SK-MEL-5 (cell line): ENCODE results near the gene GAPVD1. TPM values are rescaled to one million over a fixed set of nuclear protein-coding genes. Genes with fewer than 3 reads are reported as not detected.
"Not testable (repeated sequence)": the region's sequence is repeated elsewhere in the genome, so short reads cannot be mapped to it uniquely, and the experiment has no call there.

Experiments
- DNase-seq: peaks from one replicate; pipeline ENCODE4 v3.0.0-alpha.2; 2016; ENCODE audit warnings: low read depth, low spot score
- in situ Hi-C: cut with HindIII; loops from 2 replicates; pipeline ENCODE4 v1.10.0; 2016; ENCODE audit warnings: low sequenced_read_pairs, high pct_unique_total_duplicates, low pct_unique_long_range_greater_than_20kb
- total RNA-seq: library from RNA; depleted of rRNA; stranded (reverse); fragments of >200 nt; shearing (Covaris generic); gene quantifications from 2 replicates; pipeline ENCODE4 v1.2.3, GENCODE V29; 2014

The GAPVD1 gene
- total RNA-seq, 1 experiment from 2014 or later, result 44.0 TPM

GRCh38 chr9:125284855-125285254, 23.2 kb downstream of the GAPVD1 start:
- in situ Hi-C loops, result no loop called here
- DNase-seq, result peak; percentile 93

DNA sequence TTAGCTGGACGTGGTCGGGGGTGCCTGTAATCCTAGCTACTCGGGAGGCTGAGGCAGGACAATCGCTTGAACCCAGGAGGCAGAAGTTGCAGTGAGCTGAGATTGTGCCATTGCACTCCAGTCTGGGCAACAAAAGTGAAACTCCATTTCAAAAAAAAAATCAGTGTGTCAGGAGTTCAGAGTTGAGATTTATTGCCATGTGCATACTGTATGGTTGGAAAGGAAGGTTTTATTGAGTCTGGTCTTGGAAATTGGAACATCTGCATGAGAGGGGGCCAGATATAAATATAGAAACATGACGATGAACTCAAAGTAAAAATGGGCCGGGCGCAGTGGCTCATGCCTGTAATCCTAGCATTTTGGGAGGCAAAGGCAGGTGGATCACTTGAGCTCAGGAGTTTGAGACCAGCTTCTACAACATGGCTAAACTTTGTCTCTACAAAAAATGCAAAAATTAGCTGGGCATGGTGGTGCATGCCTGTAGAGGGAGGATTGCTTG, 25.4 kb downstream of the GAPVD1 start:
- DNase-seq, in situ Hi-C loops: not testable (repeated sequence)

- in situ Hi-C loops, result no loop called here
- no peak for DNase-seq
Observed at GRCh38 chr9:125293134-125293533, 31.5 kb downstream of the GAPVD1 start.

DNA sequence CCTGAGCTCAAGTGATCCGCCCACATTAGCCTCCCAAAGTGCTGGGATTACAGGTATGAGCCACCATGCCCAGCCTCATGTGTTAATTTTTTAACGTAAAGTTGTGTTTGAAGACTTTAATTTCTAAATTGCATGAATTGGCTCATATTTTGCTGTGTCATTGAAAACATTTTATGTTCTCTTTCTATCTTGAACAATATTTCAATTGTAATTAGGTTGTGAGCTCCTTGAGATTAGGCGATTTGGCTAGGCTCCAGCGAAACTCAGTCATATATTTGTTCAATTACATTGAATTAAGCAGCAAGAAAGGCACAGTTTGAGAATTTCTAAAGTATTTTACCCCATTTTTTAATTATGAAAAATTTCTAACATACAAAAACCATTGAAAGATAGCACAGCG, 34.0 kb downstream of the GAPVD1 start:
- DNase-seq, result no peak
- in situ Hi-C loops, result no loop called here

- no peak for DNase-seq
- in situ Hi-C loops, result no loop called here
Observed at GRCh38 chr9:125296843-125297372, 35.3 kb downstream of the GAPVD1 start.

DNA sequence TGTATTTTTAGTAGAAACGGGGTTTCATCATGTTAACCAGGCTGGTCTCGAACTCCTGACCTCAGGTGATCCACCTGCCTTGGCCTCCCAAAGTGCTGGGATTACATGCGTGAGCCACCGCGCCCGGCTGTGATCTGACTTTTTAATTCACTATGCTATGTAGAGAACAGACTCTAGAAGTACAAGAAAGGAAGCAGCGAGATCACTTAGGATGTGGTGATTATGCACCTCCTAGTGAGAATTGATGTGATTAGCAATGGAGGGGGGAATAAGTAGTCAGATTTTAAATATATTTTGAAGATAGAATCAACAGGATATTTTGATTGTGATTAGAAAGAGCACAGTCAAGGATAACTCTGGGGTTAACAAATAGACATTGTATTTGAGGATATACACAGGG, 36.3 kb downstream of the GAPVD1 start:
- in situ Hi-C loops, result no loop called here
- no peak for DNase-seq

- in situ Hi-C loops, result no loop called here
Observed at GRCh38 chr9:125302241-125302640, 40.6 kb downstream of the GAPVD1 start.

DNA sequence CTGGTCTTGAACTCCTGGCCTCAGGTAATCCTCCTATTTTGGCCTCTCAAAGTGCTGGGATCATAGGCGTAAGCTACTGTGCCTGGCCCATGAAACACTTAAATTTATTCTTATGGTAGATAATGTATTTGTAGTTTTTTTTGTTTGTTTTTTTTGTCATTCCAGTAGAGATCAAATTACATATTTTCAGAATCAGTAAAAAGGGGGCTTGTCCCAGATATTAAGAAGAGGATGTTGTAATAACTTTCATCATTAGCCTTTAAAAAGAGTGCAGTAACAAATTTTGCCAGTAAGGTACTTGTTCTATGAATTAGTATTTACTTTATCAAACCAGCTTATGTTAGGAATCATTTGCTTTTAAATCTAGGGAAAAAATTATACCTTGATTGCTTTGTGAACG, 42.6 kb downstream of the GAPVD1 start:
- in situ Hi-C loops, result no loop called here

More at GRCh38 chr9:125302241-125302640, 40.6 kb downstream of the GAPVD1 start:
- DNase-seq, result no peak

GRCh38 chr9:125312411-125312810, 50.8 kb downstream of the GAPVD1 start:
- no peak for DNase-seq
- in situ Hi-C loops, result no loop called here

More for the DNA sequence above, 42.6 kb downstream of the GAPVD1 start:
- DNase-seq, result no peak

GRCh38 chr9:125316359-125316758, 54.7 kb downstream of the GAPVD1 start:
- DNase-seq, in situ Hi-C loops: not testable (repeated sequence)

- in situ Hi-C loops, result no loop called here
- no peak for DNase-seq
Observed at GRCh38 chr9:125317704-125318103, 56.1 kb downstream of the GAPVD1 start.

- in situ Hi-C loops, result no loop called here
- no peak for DNase-seq
Observed at GRCh38 chr9:125321496-125321895, 59.9 kb downstream of the GAPVD1 start.

GRCh38 chr9:125323615-125324014, 62.0 kb downstream of the GAPVD1 start:
- in situ Hi-C loops, result no loop called here
- DNase-seq, result no peak

- no peak for DNase-seq
- in situ Hi-C loops, result no loop called here
Observed at GRCh38 chr9:125325826-125326225, 64.2 kb downstream of the GAPVD1 start.

DNA sequence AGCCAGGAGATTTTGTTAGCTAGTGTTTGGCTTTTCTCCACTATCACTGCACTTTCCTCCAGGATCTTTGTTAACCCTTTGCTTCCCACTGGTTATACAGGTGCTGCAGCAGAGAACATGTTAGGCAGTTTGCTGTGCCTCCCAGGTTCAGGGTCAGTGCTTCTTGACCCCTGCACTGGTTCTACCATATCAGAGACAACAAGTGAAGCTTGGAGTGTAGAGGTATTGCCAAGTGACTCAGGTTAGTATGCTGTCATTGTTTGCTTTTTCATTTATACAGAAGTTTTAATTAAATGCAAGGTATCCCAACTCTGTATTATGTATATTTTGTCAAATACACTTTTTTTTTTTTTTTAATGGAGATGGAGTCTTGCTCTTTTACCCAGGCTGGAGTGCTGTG, 68.4 kb downstream of the GAPVD1 start:
- no peak for DNase-seq
- in situ Hi-C loops, result no loop called here

DNA sequence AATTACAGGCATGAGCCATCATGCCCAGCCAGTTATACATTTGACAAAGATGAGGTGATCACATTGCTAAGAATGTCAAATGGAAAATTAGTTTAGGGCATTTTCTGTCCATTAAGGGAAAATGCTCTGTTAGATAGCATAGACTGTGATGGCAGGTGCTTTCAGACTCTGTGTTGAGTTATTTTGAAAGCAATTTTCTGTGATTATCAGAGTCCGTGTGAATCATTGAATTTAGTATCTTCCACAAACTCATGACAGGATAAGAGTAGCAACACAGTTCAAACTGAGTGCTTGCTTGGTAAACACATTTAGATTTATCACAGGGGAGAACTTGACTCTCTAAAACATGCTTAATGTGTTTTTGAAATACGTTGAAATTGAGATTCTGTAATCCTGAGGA, 69.0 kb downstream of the GAPVD1 start:
- DNase-seq, result no peak
- in situ Hi-C loops, result no loop called here

GRCh38 chr9:125332527-125332926, 70.9 kb downstream of the GAPVD1 start:
- in situ Hi-C loops, result no loop called here
- DNase-seq, result no peak

GRCh38 chr9:125337236-125337635, 75.6 kb downstream of the GAPVD1 start:
- in situ Hi-C loops, result no loop called here
- no peak for DNase-seq

DNA sequence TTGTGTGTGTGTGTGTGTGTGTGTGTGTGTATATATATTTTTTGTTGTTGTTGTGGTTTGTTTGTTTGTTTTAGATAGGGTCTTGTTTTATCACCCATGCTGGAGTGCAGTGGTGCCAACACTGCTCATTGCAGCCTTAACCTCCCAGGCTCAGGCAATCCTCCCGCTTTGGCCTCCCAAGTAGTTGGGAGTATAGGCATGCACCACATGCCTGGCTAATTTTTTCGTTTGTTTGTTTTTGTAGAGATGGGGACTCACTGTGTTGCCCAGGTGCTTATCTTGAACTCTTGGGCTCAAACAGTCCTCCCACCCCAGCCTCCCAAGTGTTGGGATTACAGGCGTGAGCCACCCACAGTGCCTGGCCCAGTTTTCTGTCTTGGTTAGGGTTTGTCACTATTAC, 77.3 kb downstream of the GAPVD1 start:
- in situ Hi-C loops, result no loop called here
- DNase-seq, result no peak

DNA sequence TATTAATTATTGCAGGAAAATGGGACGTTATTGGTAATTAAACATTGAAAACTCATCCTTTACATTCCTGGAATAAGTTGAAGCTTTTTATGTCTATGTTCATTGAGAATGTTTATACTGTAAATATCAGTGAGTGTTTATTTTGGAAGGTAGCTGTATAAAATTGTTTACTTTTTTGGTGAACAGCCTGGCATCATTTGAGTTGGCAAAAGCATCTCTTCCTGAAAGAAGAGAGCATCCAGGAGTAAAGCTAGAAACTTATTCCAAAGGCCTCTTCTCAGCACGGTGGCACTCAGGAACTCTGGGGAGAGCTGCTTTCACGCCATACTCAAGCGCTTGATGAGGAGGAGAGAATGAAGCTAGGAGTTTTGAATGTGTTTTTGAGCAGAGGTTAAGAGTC, 79.9 kb downstream of the GAPVD1 start:
- in situ Hi-C loops, result no loop called here
- no peak for DNase-seq
